OCI-LY7 (cell line): ENCODE results near the gene C9orf78. TPM values are rescaled to one million over a fixed set of nuclear protein-coding genes. Genes with fewer than 3 reads are reported as not detected.

ENCODE experiments used
- BruUV-seq: library from RNA; stranded (reverse); fragments of 400-500 nt; replicated peaks from 2 replicates; lab custom pipeline; 2021; lab: Mats Ljungman, UMichigan
- CTCF ChIA-PET: fragments of 300-600 bp; sonication (Branson Sonifier 250); formaldehyde crosslinking; loops from one replicate; lab custom pipeline; 2022; ENCODE audit warnings: antibody characterized with exemption; ENCODE audit not compliant: unreplicated experiment; lab: Charles Lee
- POLR2A ChIA-PET: fragments of 300-600 bp; sonication (Branson Sonifier 250); formaldehyde crosslinking; loops from one replicate; lab custom pipeline; 2022; ENCODE audit warnings: antibody characterized with exemption; lab: Charles Lee
- DNase-seq: peaks from one replicate; pipeline ENCODE4 v3.0.0-alpha.2; 2015; ENCODE audit warnings: low spot score
- H2AFZ ChIP-seq: fragments of 200-600 bp; sonication (generic), shearing (Covaris generic); 2 replicates; pipeline ENCODE4 v1.6.1; 2014; ENCODE audit warnings: mild to moderate bottlenecking, antibody characterized with exemption, low read length, moderate library complexity
- H3K27ac ChIP-seq: fragments of 200-600 bp; sonication (generic); 2 replicates; pipeline ENCODE4 v1.5.1; 2014; ENCODE audit warnings: mixed run types, low read depth, mild to moderate bottlenecking, moderate library complexity, low read length, inconsistent platforms; ENCODE audit not compliant: poor library complexity, severe bottlenecking
- H3K36me3 ChIP-seq: fragments of 200-600 bp; sonication (generic); 2 replicates; pipeline ENCODE4 v1.6.1; 2014; ENCODE audit warnings: mild to moderate bottlenecking, antibody characterized with exemption, low read length, moderate library complexity, mixed read lengths; ENCODE audit not compliant: insufficient read depth
- H3K4me1 ChIP-seq: fragments of 200-600 bp; sonication (generic); 2 replicates; pipeline ENCODE4 v1.5.1; 2014; ENCODE audit warnings: mild to moderate bottlenecking, low read length; ENCODE audit not compliant: insufficient read depth, poor library complexity, severe bottlenecking
- H3K4me2 ChIP-seq: fragments of 200-600 bp; sonication (generic); 2 replicates; pipeline ENCODE4 v1.6.1; 2014; ENCODE audit warnings: mild to moderate bottlenecking, low read length
- H3K4me3 ChIP-seq: fragments of 200-600 bp; sonication (generic); 2 replicates; pipeline ENCODE4 v1.5.1; 2014; ENCODE audit warnings: mild to moderate bottlenecking, low read depth, low read length; ENCODE audit not compliant: poor library complexity, severe bottlenecking
- H3K79me2 ChIP-seq: fragments of 200-600 bp; sonication (generic); 2 replicates; pipeline ENCODE4 v1.6.1; 2016; ENCODE audit warnings: low read depth, mild to moderate bottlenecking, low read length, moderate library complexity, mixed read lengths; ENCODE audit not compliant: insufficient read depth
- H3K9me2 ChIP-seq: fragments of 200-600 bp; sonication (generic); 2 replicates; pipeline ENCODE4 v1.6.1; 2016; ENCODE audit warnings: mild to moderate bottlenecking, low read length, mixed read lengths; ENCODE audit not compliant: insufficient read depth
- H3K9me3 ChIP-seq: fragments of 200-600 bp; sonication (generic); 2 replicates; pipeline ENCODE4 v1.6.1; 2014; ENCODE audit warnings: mild to moderate bottlenecking, mixed run types, low read length, mixed read lengths
- H4K20me1 ChIP-seq: fragments of 200-600 bp; sonication (generic); 2 replicates; pipeline ENCODE4 v1.6.1; 2014; ENCODE audit warnings: mild to moderate bottlenecking, antibody characterized with exemption, low read length, moderate library complexity, mixed read lengths; ENCODE audit not compliant: insufficient read depth
- EZH2phosphoT487 ChIP-seq: fragments of 200-600 bp; sonication (generic); IDR thresholded peaks from 2 replicates; pipeline ENCODE4 v1.6.1; 2018; ENCODE audit warnings: low read depth, borderline replicate concordance, mild to moderate bottlenecking, mixed run types, antibody characterized with exemption, low read length, moderate library complexity, mixed read lengths
- intact Hi-C: fragments of 100-400 bp; cut with micrococcal nuclease; formaldehyde crosslinking; loops from one replicate; pipeline ENCODE4 v1.10.0; 2022; ENCODE audit not compliant: unreplicated experiment
- total RNA-seq, 2 experiments: library from RNA; depleted of rRNA in 1 of 2; stranded (reverse); fragments of >200 nt in 1 of 2; shearing (Covaris generic) in 1 of 2; gene quantifications; 2 replicates each; pipeline ENCODE4 v1.2.3, GENCODE V29; 2014 to 2022
- TF ChIP-seq, protein P1 (sequence below): fragments of 200-600 bp; sonication (generic); conservative IDR thresholded peaks from 2 replicates; pipeline ENCODE4 v1.5.1; 2014; ENCODE audit warnings: mild to moderate bottlenecking, antibody characterized with exemption, low read length, moderate library complexity, mixed read lengths

C9orf78 gene
- total RNA-seq, 2 experiments from 2014 or later, result 49.4 to 60.6 TPM

GRCh38 chr9:129869585-129870501 lies 34.8 kb upstream of the C9orf78 start:
- POLR2A ChIA-PET, result interaction anchor here (0.6 kb wide), 1 partner anchor 23 kb away, joined by 5 read pairs; no protein-coding TSS in a partner anchor
- no peaks in the 10 kb centered on the region for H3K79me2 ChIP-seq

GRCh38 chr9:129868872-129869486 lies 33.9 kb upstream of the C9orf78 start:
- Histone ChIP-seq H4K20me1 (no peaks in the 10 kb centered on the region), H3K9me3 (no peaks in the 10 kb centered on the region), H3K9me2 (no peaks in the 10 kb centered on the region), H3K4me1 (no peaks in the 10 kb centered on the region), H3K4me3 (no peak overlapping the region), H3K27ac (no peak overlapping the region), H3K4me2 (no peak overlapping the region), H3K79me2 (no peaks in the 10 kb centered on the region), H2AFZ (no peak overlapping the region), H3K36me3 (peaks cover 8% of the 10 kb centered on the region; the same call in 1 of the 2 replicates)
- no TSS peak for BruUV-seq
- intact Hi-C loops, result no loop called here
- no peak for DNase-seq
- no peak for TF ChIP-seq EZH2phosphoT487
- TF ChIP-seq, protein P1, sequence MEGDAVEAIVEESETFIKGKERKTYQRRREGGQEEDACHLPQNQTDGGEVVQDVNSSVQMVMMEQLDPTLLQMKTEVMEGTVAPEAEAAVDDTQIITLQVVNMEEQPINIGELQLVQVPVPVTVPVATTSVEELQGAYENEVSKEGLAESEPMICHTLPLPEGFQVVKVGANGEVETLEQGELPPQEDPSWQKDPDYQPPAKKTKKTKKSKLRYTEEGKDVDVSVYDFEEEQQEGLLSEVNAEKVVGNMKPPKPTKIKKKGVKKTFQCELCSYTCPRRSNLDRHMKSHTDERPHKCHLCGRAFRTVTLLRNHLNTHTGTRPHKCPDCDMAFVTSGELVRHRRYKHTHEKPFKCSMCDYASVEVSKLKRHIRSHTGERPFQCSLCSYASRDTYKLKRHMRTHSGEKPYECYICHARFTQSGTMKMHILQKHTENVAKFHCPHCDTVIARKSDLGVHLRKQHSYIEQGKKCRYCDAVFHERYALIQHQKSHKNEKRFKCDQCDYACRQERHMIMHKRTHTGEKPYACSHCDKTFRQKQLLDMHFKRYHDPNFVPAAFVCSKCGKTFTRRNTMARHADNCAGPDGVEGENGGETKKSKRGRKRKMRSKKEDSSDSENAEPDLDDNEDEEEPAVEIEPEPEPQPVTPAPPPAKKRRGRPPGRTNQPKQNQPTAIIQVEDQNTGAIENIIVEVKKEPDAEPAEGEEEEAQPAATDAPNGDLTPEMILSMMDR, result no peak
- POLR2A ChIA-PET, result no interaction called here
- CTCF ChIA-PET, result no interaction called here

More at GRCh38 chr9:129869585-129870501, 34.8 kb upstream of the C9orf78 start:
- no peaks in the 10 kb centered on the region for H3K9me3 ChIP-seq
- CTCF ChIA-PET, result no interaction called here
- no peak overlapping the region for H3K4me2 ChIP-seq
- H3K4me1 ChIP-seq, result no peaks in the 10 kb centered on the region
- no peak for DNase-seq
- H4K20me1 ChIP-seq, result no peaks in the 10 kb centered on the region
- TF ChIP-seq EZH2phosphoT487, result no peak
- TF ChIP-seq, protein P1, result no peak
- H2AFZ ChIP-seq, result no peak overlapping the region
- H3K36me3 ChIP-seq, result peaks cover 6% of the 10 kb centered on the region; the same call in 1 of the 2 replicates
- no peak overlapping the region for H3K27ac ChIP-seq
- no peaks in the 10 kb centered on the region for H3K9me2 ChIP-seq
- no peak overlapping the region for H3K4me3 ChIP-seq
- intact Hi-C loops, result no loop called here
- BruUV-seq, result no TSS peak
